ENCODE results near the gene TRPM2.
"Not testable (repeated sequence)": the region's sequence is repeated elsewhere in the genome, so short reads cannot be mapped to it uniquely, and the experiment has no call there.

The TRPM2 gene

DNA sequence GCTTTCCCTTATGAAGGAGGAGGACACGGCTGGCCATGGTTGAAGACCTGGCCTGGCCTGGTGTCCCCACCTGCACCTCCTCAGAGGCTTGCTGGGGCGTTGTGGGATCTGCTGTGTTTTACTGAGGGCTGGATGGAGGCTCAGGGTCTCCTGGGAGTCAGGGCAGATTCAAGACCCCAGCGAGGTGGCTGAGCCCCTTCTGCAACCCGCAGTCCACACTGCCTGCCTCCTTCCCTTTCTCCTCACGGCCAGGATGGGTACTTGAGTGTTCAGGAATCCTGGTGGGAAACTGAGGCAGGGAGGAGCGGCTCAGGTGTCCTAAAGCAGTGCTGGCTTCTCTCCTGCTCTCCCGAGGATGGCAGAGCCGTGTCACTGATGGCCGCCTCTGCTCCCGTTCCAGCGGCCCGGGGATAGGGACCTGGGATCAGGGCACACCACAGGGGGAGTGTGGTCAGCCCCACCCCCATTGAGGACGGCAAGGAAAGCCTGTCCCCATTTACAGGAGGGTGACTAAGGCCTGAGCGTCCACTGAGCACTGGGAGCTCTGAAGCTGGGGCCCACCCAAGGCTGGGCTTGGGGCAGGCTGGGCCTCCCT, 47.5 kb downstream of the TRPM2 start:
- TF ChIP-seq, protein P1, sequence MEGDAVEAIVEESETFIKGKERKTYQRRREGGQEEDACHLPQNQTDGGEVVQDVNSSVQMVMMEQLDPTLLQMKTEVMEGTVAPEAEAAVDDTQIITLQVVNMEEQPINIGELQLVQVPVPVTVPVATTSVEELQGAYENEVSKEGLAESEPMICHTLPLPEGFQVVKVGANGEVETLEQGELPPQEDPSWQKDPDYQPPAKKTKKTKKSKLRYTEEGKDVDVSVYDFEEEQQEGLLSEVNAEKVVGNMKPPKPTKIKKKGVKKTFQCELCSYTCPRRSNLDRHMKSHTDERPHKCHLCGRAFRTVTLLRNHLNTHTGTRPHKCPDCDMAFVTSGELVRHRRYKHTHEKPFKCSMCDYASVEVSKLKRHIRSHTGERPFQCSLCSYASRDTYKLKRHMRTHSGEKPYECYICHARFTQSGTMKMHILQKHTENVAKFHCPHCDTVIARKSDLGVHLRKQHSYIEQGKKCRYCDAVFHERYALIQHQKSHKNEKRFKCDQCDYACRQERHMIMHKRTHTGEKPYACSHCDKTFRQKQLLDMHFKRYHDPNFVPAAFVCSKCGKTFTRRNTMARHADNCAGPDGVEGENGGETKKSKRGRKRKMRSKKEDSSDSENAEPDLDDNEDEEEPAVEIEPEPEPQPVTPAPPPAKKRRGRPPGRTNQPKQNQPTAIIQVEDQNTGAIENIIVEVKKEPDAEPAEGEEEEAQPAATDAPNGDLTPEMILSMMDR (IDR thresholded peaks at IDR 0.05; ENCODE audit: insufficient read depth, low read length, missing control alignments) = no peak
- DNase-seq (ENCODE audit: low read depth, low spot score) = no peak
- ChIA-PET CTCF (no interaction called here), POLR2A (no interaction called here)
- no peak overlapping the region for H3K4me3 ChIP-seq (ENCODE audit: low read depth, low read length)

DNA sequence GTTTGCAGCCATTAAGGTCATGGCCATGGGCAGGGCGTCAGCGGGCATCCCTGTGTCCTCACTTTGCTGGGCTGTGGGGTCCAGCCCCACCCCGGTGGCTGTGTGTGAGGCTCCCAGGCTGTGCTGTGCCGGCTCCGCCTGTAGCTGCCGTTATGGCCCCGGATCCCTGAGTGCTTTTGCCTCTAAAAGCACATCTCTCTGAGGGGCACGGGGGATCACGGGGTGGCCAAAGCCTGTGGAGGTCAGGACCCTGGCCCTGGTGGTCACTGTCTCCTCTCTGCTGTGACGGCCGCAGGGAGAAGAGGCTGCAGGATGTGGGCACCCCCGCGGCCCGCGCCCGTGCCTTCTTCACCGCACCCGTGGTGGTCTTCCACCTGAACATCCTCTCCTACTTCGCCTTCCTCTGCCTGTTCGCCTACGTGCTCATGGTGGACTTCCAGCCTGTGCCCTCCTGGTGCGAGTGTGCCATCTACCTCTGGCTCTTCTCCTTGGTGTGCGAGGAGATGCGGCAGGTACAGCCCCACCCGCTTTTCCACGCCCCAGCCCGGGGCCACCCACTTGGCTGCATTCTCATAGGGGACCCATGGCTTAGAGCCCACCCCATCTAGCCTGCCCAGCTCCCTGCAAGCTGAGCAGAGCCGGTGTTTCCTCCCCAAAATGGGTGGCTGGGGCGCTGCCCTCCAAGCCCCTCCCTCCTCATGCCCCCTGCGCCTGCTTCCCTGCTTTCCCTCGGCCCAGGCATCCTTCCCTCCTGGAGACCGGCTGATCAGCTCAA, 48.2 kb downstream of the TRPM2 start:
- ChIA-PET POLR2A (no interaction called here), CTCF (no interaction called here)
- TF ChIP-seq, protein P1 (IDR thresholded peaks at IDR 0.05; ENCODE audit: insufficient read depth, low read length, missing control alignments) = no peak
- no peak overlapping the region for H3K4me3 ChIP-seq (ENCODE audit: low read depth, low read length)
- DNase-seq (ENCODE audit: low read depth, low spot score) = no peak

DNA sequence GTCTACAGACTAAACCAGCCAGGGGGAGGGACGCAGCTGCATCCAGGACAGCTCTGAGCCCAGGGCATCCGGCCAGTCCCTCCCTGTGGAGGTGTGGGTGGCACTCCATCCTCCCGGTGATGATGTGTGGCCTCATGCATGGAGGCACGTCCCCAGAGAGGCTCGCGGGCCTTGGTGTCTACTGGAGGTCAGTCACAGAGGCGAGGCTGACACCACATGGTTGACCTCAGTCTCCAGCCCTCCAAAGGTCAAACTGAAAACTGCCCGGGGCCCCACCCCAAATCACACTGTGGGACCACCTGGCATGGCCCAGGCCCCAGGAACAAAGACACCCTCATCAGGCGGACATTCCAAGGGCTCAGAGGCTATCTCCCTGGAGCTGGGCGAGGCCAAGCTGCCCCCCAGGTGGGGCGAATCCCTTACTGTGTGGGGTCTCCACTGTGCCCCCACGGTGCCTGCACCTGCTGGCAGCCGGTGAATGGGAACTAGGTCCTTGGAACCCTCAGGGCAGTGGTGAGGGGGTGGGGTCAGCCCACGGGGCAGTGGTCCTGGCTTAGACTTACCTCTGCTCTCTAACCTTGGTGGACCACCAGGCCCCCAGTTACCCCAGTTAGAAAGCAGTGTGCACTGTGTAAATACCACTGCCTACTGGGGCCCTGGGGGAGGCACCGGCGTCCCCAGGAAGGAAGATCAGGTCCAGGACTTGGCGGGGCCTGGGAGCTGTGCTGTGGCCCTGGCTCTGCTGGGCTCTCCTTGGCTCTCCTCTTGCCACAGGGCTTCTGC, 49.1 kb downstream of the TRPM2 start:
- TF ChIP-seq, protein P1 (IDR thresholded peaks at IDR 0.05; ENCODE audit: insufficient read depth, low read length, missing control alignments) = no peak
- H3K4me3 ChIP-seq (ENCODE audit: low read depth, low read length) = no peak overlapping the region
- POLR2A ChIA-PET = interaction anchor here (0.5 kb wide), 1 partner anchor 42 kb away, joined by 3 read pairs; no protein-coding TSS in a partner anchor
- CTCF ChIA-PET = no interaction called here
- no peak for DNase-seq (ENCODE audit: low read depth, low spot score)

DNA sequence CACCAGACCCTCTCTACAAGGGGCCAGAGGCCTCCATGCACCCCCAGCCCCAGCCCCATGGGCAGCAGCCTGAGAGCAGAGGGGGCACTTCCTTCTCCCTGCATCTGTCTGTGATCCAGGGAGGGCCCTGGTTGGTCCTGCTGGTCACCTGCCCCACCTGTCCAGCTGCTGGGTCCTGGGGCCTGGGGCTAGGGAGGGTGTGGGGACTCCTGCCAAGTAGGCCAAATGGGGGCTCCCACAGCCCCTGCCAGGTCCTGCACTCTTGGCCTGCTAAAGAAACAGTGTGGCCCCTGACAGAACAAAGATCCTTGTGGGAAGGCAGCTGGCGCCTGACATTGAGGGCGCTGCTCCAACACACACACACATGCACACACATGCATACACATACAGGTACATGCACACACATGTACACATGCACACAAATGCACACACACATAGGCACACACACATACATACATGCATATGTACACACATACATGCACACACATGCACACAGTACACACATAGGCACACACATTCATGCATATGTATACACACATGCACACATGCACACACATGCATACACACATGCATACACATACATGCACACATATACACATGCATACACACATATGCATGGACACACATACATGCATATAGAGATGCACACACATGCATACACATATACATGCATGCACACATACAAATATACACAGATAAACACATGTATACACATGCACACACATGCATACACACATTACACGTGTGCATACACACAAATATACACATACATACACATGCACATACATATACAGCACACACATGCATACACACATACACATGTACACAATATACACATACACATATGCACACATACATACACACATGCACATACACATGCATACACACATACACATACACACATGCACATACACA, 49.9 kb downstream of the TRPM2 start:
- no peak for DNase-seq (ENCODE audit: low read depth, low spot score)
- CTCF ChIA-PET = no interaction called here
- TF ChIP-seq, protein P1 (IDR thresholded peaks at IDR 0.05; ENCODE audit: insufficient read depth, low read length, missing control alignments) = no peak
- H3K4me3 ChIP-seq (ENCODE audit: low read depth, low read length) = no peak overlapping the region
- POLR2A ChIA-PET = no interaction called here

DNA sequence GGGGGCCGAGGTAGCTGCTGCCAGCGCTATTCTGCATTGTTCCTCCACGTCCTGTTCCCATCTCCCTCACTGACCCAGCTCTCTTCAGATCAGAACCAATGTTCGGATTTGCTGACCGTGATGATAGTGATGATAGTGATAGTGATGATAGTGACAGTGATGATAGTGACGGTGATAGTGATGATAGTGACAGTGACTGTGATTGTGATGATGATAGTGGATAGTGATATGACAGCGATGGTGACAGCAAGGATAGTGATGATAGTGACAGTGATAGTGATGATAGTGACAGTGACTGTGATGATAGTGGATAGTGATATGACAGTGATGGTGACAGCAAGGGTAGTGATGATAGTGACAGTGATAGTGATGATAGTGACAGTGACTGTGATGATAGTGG, 51.1 kb downstream of the TRPM2 start:
- CTCF ChIA-PET; POLR2A ChIA-PET; DNase-seq (ENCODE audit: low read depth, low spot score); H3K4me3 ChIP-seq (ENCODE audit: low read depth, low read length): not testable (repeated sequence)

DNA sequence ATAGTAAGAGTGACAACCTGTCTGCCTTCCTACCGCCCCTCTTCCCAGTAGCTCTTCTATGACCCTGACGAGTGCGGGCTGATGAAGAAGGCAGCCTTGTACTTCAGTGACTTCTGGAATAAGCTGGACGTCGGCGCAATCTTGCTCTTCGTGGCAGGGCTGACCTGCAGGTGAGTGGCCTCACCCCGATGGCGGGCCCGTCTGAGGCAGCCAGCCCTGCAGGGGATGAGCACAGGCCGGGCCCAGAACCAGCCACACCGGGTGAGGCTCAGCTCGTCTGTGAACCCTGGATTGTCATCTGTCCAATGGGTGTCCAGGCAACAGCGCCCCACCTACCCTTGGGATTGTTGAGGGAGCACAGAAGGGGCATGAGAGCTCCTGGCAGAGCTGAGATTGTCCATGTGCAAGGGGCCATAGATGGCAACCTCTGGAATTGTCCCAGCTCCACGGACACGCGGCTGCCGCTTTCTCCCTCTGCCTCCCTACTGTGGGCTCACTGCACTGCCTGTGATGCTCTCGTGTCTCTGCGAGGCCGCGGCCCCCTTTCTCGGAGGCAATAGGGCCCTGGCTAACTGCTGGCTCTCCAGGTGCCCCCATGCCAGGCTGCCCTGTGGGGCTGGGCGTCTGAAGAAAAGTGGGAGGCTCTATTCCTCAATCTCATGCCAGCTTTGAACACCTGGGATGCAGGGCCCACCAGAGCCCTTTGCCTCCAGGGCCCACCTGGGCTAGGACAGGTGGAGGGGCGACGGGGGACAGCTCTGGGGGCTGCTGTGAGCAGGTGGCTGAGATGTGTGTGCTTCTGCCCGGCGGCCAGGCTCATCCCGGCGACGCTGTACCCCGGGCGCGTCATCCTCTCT, 51.9 kb downstream of the TRPM2 start:
- H3K4me3 ChIP-seq (ENCODE audit: low read depth, low read length) = no peak overlapping the region
- ChIA-PET CTCF (no interaction called here), POLR2A (no interaction called here)
- no peak for DNase-seq (ENCODE audit: low read depth, low spot score)
- TF ChIP-seq, protein P1 (IDR thresholded peaks at IDR 0.05; ENCODE audit: insufficient read depth, low read length, missing control alignments) = no peak

All from AG04449 (cell line).